ENCODE results near the gene SNX24.

DNA sequence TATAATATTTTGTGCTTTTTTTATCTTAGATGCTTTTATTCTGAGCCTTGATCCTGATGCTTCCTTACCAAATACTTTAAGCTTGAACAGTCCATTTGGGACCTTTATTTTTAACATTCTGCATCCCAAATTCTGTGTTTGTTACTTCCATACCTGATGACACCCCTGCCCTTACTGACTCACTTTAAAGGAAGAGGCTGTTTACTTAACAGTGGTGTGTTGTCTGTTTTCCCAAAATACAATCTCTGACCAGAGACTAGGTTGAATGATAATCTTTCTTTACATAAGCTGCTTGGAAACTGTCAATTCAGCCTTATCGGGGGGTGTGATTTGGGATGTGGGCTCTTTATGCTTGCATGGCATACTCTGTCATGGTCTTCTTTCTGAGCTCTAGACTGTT lies 71.1 kb downstream of the SNX24 start:
- TF ChIP-seq POLR2A (IDR thresholded peaks at IDR 0.05) (no peak), POLR2AphosphoS5 (IDR thresholded peaks at IDR 0.05) (no peak)
